GM23338 (cell line): ENCODE results near the gene BMP8A.

Experiments
- CREB1 ChIP-seq: fragments of 250-450 bp; sonication (Bioruptor Pico); IDR thresholded peaks from 2 replicates; pipeline ENCODE4 v1.5.0; 2020; ENCODE audit warnings: low read depth, mild to moderate bottlenecking, moderate library complexity
- EZH2 ChIP-seq: fragments of 200-600 bp; sonication (generic); IDR thresholded peaks from one replicate; pipeline ENCODE4 v1.8.0; 2017; ENCODE audit warnings: antibody characterized with exemption, mild to moderate bottlenecking, low read depth; ENCODE audit not compliant: unreplicated experiment
- EZH2phosphoT487 ChIP-seq: fragments of 200-600 bp; sonication (generic); IDR thresholded peaks from one replicate; pipeline ENCODE4 v1.8.1; 2018; ENCODE audit warnings: antibody characterized with exemption; ENCODE audit not compliant: unreplicated experiment
- TF ChIP-seq, protein P1 (sequence below), 2 experiments: fragments of 200-600 bp in 1 of 2; sonication (generic) in 1 of 2; conservative IDR thresholded peaks; 2 replicates each; pipeline versions ENCODE4 v1.5.1 to v1.6.1; 2016 to 2017; ENCODE audit warnings: antibody characterized with exemption in 2 of 2, low read depth in 2 of 2, mild to moderate bottlenecking in 2 of 2, moderate library complexity in 1 of 2
- TF ChIP-seq, protein P2 (sequence below): IDR thresholded peaks from 2 replicates; pipeline ENCODE4 v1.6.1; 2016; ENCODE audit warnings: antibody characterized with exemption

DNA sequence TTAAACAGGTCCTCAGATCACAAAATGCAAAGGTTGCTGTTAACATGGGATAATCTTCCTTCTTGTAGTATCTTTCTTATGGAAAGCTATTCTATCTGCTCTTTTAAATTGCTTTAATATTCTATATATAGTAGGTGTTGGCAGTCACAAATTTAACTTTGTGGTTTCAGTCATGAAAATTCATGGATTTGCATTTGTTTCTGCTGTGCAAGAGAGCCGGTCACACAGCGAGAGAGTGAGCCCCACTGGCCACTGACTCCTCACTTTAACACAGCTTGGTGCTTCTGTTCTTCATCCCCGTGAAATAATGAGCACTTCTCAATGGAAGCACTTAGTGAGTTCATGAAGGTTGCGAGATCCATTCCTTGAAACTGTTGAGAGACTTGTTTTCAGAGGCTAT, 18.1 kb upstream of the BMP8A start:
- TF ChIP-seq, protein P1, sequence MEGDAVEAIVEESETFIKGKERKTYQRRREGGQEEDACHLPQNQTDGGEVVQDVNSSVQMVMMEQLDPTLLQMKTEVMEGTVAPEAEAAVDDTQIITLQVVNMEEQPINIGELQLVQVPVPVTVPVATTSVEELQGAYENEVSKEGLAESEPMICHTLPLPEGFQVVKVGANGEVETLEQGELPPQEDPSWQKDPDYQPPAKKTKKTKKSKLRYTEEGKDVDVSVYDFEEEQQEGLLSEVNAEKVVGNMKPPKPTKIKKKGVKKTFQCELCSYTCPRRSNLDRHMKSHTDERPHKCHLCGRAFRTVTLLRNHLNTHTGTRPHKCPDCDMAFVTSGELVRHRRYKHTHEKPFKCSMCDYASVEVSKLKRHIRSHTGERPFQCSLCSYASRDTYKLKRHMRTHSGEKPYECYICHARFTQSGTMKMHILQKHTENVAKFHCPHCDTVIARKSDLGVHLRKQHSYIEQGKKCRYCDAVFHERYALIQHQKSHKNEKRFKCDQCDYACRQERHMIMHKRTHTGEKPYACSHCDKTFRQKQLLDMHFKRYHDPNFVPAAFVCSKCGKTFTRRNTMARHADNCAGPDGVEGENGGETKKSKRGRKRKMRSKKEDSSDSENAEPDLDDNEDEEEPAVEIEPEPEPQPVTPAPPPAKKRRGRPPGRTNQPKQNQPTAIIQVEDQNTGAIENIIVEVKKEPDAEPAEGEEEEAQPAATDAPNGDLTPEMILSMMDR (conservative IDR thresholded peaks at IDR 0.05; ENCODE audit: low read depth in 2 of 2), result no peak
- TF ChIP-seq EZH2, result no peak
- TF ChIP-seq CREB1 (CRISPR knock-in tag), result no peak
- TF ChIP-seq EZH2phosphoT487, result no peak
- TF ChIP-seq, protein P2, sequence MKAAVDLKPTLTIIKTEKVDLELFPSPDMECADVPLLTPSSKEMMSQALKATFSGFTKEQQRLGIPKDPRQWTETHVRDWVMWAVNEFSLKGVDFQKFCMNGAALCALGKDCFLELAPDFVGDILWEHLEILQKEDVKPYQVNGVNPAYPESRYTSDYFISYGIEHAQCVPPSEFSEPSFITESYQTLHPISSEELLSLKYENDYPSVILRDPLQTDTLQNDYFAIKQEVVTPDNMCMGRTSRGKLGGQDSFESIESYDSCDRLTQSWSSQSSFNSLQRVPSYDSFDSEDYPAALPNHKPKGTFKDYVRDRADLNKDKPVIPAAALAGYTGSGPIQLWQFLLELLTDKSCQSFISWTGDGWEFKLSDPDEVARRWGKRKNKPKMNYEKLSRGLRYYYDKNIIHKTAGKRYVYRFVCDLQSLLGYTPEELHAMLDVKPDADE, result no peak
